NCI-H446 treated with DMSO at 0.1 percent for 48 hours (cell line): ENCODE data around the gene CCDC197.

Experiments
- DNase-seq: peaks from one replicate; lab custom pipeline; 2025; lab: John Stamatoyannopoulos, UW

Gene CCDC197

GRCh38 chr14:93961620-93962019 lies 35.5 kb upstream of the CCDC197 start:
- DNase-seq: no peak

DNA sequence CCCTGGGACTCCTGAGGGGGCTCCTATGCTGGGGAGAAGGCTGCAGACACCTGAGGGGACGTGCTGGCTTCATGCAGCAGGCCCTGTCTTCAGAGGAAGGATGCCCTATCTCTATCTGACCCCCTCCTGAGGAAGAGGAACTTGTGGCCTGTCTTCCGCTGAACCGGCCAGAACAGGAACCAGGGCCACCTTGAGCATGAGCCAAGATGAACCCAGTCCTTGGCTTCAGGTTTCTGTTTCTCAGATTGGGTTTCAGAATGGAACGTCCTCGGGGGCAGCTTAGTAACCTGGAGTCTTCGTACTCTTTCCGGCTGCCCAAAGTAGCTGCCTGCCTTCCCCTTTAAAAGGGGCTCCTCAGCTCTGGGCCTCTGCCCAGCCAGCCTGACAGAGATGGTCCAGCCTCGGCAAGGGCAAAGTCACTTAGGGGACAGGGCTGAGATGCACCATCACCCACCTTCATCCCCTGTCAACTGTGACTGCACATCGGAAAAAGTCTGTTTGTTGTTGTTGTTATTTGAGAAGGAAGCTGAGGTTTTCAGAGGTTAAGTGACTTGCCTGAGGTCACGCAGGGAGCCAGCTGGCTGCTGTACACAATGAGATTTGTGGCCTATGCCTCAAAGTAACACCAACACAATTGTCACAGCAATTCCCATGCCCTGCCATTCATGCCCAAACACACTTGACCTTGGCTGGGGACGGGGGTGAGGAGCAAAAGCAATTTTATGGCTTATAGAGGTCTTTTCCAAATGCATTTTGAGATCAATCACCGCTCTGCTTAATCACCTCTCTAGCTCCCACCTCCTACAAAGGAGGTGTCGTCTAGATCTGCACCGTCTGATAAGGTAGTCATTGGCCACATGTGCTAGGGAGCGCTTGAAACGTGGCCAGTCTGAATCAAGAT lies 34.1 kb upstream of the CCDC197 start:
- no peak for DNase-seq

GRCh38 chr14:93963692-93964091 lies 33.4 kb upstream of the CCDC197 start:
- DNase-seq: no peak

- no peak for DNase-seq
These were observed 32.8 kb upstream of the CCDC197 start for GRCh38 chr14:93964281-93964680.

- DNase-seq: no peak
These were observed 32.2 kb upstream of the CCDC197 start for GRCh38 chr14:93964820-93965286.

DNA sequence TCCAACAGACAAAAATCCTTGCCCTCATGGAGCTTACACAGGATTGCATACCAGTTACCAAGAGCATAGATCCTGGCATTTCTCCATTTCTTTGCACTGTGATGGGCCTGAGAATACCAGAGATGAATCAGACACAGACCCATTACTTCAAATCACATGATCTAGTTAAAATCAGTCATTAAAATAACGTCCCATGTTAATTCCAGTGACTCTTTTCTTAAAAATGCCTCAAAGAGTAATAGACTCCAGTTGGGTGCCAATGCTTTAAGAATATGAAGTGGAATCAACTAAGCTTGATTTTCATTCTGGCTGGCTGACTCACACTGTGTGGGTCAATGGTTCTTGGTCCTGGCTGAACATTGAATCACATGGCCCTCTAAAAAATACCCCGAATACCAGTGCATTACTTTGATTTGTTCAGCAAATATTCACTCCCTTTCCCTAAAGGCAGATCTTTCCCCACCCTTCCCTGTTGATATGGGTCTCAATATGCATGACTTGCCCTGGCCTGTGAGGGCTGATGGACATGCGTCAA lies 31.7 kb upstream of the CCDC197 start:
- DNase-seq: no peak

DNA sequence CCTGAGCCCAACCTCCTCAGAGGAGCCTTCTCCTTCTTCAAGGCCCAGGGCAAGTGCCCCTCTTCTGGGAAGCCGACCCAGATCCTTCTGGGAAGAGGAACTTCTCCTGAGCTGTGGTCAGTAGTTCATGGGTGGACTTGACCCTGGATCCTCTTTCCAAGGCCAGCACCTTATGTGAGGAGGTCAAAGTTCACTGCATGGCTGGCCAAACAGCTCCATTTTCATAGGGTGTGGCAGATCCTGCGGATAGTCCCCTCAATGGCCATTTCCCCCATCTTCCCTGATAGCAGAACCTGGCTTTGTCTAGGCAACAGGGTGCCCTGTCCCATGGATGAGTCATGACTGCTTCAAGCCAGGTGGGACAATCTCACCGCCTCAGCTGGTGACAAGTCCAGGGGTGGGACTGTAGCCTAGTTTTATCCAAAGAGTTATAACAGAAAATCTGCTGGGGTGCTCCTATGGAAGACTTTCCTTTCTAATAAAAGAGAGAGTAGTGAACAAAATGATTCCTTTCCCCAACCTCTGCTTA lies 31.1 kb upstream of the CCDC197 start:
- DNase-seq: no peak

DNA sequence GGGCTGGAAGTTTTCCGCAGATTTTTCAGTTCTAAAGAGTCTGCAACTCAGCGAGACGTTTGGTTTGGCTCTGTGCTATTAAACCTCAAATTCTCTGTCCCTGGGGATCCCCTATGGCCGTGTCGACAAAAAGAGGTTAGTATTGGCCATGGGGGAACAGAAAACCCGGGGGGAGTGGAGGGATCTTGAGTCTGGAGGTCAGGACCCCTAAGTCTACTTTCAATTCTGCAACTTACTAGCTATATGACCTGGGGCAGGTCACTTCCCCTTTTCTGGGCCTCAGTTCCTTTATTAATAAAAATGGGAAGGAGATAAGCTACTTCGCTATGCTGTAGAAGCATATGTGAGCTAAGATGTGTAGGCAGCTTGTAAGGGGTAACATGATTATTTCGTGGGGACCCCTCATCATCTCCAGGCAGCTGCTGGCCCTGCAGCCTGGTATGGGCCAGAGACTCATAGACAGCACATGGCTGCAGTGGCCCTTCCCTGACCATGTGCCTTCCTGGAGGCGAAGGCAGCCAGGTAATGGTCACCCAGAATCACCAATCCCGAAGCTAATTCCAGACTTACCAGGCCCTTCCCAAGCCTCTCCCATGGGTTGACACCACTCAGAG lies 29.4 kb upstream of the CCDC197 start:
- no peak for DNase-seq

DNA sequence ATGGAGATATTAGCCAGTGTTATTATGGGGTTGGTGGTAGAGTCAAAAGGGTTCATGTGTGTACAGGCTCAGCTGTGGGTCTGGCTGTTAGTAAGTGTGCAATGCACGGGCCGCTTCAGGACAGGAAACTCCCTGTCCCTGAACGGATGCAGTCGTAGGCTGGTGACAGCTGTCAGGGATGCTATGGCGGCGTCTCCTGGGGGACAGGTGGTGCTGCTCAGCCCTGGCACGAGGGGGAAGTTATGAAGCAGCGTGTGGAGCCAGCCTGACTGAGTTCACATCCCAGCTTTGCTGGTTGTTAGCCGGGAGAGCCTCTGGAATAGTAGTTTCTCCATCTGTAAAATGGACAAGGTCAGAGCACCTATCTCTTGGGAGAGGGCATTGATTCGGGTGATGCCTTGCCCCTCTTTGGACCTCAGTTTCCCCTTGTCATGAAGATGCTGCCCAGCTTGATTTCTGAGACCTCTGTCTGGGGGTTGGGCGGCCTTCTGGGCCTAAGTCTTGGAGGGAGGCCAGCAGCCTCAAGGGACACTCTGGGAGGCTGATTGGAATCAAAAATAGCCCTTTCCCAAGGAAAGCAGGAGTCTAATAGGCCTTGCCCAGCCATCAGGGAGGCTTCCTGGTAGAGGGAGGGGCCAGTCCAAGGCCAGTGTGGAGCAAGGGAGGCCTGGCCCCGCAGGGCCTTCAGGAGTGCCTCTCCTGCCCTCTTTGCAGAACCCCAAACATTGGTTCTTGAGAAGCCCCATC lies 27.8 kb upstream of the CCDC197 start:
- DNase-seq: no peak

DNA sequence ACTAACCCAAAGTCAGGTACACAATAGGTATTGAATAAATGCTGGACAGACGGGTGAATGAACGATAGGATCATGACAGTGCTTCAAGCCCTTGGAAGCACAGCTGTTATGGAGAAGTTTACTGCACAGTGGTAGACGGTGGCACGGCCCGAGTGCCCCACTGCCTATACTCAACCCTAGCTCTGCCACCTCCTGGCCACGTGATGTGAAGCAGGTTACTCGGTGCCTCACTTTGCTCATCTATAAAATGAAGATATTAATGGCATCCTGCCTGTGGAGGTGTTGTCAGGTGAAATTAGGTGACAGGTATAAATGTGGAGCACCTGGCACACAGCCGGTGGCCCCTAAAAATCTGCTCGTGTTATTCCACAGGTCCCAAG lies 26.5 kb upstream of the CCDC197 start:
- DNase-seq: no peak

DNA sequence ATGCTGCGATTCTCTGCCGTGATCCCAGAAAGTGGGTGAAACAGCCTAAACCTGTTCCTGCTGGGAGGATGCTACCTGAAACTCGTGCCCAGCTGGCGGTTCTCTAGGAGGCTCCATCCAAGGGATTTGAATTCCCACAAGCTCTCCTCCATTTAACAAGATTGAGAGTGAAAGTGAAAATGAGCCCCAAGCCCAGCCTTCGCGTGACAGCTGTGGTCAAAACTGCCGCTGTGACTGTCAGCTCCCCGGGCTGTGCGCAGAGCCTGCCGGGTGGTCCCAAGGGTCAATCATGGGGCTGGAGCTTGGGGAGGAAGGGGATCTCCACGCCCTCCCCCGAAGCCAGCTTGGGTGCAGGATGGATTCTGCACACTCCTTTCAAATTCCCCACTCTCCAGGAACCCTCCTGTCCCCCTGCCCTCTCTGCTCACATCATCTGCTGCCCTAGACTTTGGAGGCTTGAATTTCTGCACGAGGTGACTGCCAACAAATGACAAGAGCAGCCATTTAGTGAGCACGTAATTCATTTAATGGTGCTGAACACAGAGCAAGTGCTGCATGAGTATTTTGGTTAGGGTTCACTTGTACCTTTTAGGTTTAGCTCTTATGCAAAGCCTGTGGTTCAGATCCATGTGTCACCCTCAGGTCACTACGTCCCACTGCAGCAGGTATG lies 26.0 kb upstream of the CCDC197 start:
- no peak for DNase-seq

GRCh38 chr14:93971635-93972027 lies 25.5 kb upstream of the CCDC197 start:
- DNase-seq: no peak

DNA sequence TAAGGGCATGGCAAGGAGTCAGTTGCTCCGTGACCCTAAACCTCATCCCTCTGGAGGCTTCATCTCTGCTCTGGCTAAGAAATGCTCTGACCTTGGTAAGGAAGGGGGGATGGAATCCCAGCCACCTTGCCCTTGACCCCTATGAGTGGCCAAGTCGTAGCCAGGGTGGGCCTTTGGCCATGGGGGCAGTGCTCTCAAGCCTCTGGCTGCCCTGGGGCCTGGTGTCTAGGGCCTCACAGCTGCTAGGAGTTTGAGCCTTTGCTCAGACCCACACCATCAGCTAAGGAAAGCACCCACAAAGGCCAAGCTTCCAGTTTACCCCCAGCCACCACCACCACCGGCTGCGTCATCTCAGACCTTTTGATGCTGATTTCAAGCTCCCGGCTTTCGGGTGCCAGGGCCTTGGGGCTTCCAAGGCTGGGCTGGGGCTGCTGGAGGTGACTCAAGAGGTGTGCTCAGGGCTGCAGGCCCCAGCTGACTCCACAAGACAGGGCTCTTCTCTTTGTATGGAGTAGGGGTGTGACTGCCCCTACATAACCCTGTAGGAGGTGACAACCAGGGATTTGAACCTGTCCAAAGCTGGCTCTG lies 24.4 kb upstream of the CCDC197 start:
- no peak for DNase-seq

DNA sequence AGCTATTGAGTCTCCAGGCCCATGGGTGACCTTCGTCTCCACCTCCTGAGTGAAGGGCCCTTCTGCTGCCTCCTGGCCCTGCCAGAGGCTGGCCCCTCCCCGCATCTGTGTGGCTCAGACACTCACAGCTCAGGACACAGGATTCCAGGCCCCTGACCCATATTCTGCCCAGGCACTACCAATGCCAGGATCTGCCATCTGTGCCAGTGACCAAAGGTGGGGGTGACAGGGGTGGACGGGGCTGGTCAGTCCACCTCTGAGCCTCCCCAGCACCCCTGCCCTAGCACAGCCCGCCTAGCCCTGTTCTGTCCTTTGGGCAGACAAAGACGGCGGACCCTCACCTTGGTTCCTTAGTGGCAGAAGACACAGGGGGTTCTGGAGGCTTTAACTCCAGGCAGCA lies 23.5 kb upstream of the CCDC197 start:
- no peak for DNase-seq

GRCh38 chr14:93974299-93974698 lies 22.8 kb upstream of the CCDC197 start:
- no peak for DNase-seq

- DNase-seq: peak; percentile 8
These were observed 22.3 kb upstream of the CCDC197 start for GRCh38 chr14:93974833-93975232.

GRCh38 chr14:93975791-93976476 lies 21.2 kb upstream of the CCDC197 start:
- DNase-seq: no peak

DNA sequence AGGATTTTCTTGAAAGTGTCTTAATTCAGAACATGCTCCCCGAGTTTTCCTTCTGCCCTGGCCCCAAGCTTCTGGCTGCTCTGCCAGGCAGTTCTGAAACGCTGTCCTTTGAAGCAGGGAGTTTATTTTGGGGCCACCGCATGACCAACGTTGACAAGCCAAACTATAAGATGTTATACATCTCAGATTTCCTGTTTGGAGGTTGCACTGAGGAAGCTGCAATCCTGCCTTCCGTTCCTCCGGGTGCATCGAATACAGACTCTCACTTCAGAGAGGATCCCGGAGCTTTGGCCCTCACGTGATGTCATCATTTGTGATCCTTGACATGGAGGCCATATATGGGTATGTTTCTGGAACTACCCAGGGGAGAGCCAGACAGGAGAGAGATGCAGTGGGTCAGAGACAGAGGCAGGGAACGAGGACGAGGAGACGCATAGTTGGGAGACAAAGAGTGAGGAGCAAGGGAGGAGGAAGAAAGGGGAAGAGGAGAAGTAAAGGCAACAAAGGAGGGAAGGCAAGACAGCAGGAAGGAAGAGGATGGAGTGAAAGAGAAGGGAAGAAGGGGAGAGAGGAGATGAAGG lies 20.5 kb upstream of the CCDC197 start, which contains the start of gene ASB2:
TSS of gene ASB2 (minus strand) at position 94 of the 581 bp plus-strand sequence. CDS start 12,031 bp downstream, outside the sequence.
- no peak for DNase-seq

- DNase-seq: no peak
These were observed 19.9 kb upstream of the CCDC197 start for GRCh38 chr14:93977171-93977570.
